Measurements from ENCODE around the gene URM1.

Gene URM1

GRCh38 chr9:128358861-128359260 is 12.3 kb upstream of the URM1 start:
- no peaks in the 10 kb centered on the region for H3K79me1 ChIP-seq (ENCODE audit: low read length)
- H2AK5ac ChIP-seq (ENCODE audit: low read length): no peak overlapping the region
- WGBS (ENCODE audit: extremely low coverage, insufficient coverage, low lambda C conversion rate): no CpG with 5 or more reads among the region's 4 CpGs

GRCh38 chr9:128360826-128361225 is 10.3 kb upstream of the URM1 start:
- no peak overlapping the region for H2BK15ac ChIP-seq (replicated peaks; ENCODE audit: low read depth)
- H4K8ac ChIP-seq (ENCODE audit: low read depth, low read length): no peak overlapping the region
- H2AK5ac ChIP-seq (ENCODE audit: low read length): no peak overlapping the region
- H3K4me3 ChIP-seq (ENCODE audit: low read length): no peak overlapping the region
- H3K9ac ChIP-seq (ENCODE audit: low read length): no peak overlapping the region
- no peak overlapping the region for H3K56ac ChIP-seq (ENCODE audit: low read length)
- H3K23ac ChIP-seq (ENCODE audit: low read length): no peak overlapping the region
- no peak overlapping the region for H2BK120ac ChIP-seq (ENCODE audit: low read depth, low read length)
- H3K18ac ChIP-seq (ENCODE audit: low read length): no peak overlapping the region
- H3K4me2 ChIP-seq (ENCODE audit: low read length): no peak overlapping the region
- no peak for DNase-seq
- H3K4me1 ChIP-seq (ENCODE audit: control insufficient read depth, low read depth, low read length): peaks cover 5% of the 10 kb centered on the region
- H3K27ac ChIP-seq (ENCODE audit: low read depth, low read length): no peak overlapping the region
- no peak overlapping the region for H3K4ac ChIP-seq (ENCODE audit: low read depth, low read length)
- H3K36me3 ChIP-seq (ENCODE audit: control insufficient read depth, insufficient read depth, low read length): no peaks in the 10 kb centered on the region
- no peaks in the 10 kb centered on the region for H3K27me3 ChIP-seq (ENCODE audit: insufficient read depth, low read length, poor library complexity)
- no peaks in the 10 kb centered on the region for H3K79me1 ChIP-seq (ENCODE audit: low read length)
- no peak overlapping the region for H2BK5ac ChIP-seq (ENCODE audit: low read length)
- WGBS (ENCODE audit: extremely low coverage, insufficient coverage, low lambda C conversion rate): no CpG with 5 or more reads among the region's 2 CpGs
- no peak overlapping the region for H4K5ac ChIP-seq (ENCODE audit: low read length)
- no peaks in the 10 kb centered on the region for H3K79me2 ChIP-seq (ENCODE audit: control insufficient read depth, insufficient read depth, low read length)

More at GRCh38 chr9:128358861-128359260, 12.3 kb upstream of the URM1 start:
- no peak overlapping the region for H3K4me2 ChIP-seq (ENCODE audit: low read length)
- H3K27me3 ChIP-seq (ENCODE audit: insufficient read depth, low read length, poor library complexity): no peaks in the 10 kb centered on the region
- no peak overlapping the region for H2BK5ac ChIP-seq (ENCODE audit: low read length)
- no peak overlapping the region for H4K5ac ChIP-seq (ENCODE audit: low read length)
- no peak overlapping the region for H3K9ac ChIP-seq (ENCODE audit: low read length)
- H2BK15ac ChIP-seq (replicated peaks; ENCODE audit: low read depth): no peak overlapping the region
- no peak overlapping the region for H3K4me3 ChIP-seq (ENCODE audit: low read length)
- H3K27ac ChIP-seq (ENCODE audit: low read depth, low read length): no peak overlapping the region
- no peaks in the 10 kb centered on the region for H3K4me1 ChIP-seq (ENCODE audit: control insufficient read depth, low read depth, low read length)
- H3K18ac ChIP-seq (ENCODE audit: low read length): no peak overlapping the region
- no peak overlapping the region for H4K8ac ChIP-seq (ENCODE audit: low read depth, low read length)
- no peak overlapping the region for H2BK120ac ChIP-seq (ENCODE audit: low read depth, low read length)
- no peak overlapping the region for H3K56ac ChIP-seq (ENCODE audit: low read length)
- no peaks in the 10 kb centered on the region for H3K79me2 ChIP-seq (ENCODE audit: control insufficient read depth, insufficient read depth, low read length)
- no peaks in the 10 kb centered on the region for H3K36me3 ChIP-seq (ENCODE audit: control insufficient read depth, insufficient read depth, low read length)
- no peak for DNase-seq
- H3K4ac ChIP-seq (ENCODE audit: low read depth, low read length): no peak overlapping the region
- no peak overlapping the region for H3K23ac ChIP-seq (ENCODE audit: low read length)

- no peak for DNase-seq
- H3K23ac ChIP-seq (ENCODE audit: low read length): no peak overlapping the region
- no peak overlapping the region for H3K4ac ChIP-seq (ENCODE audit: low read depth, low read length)
- no peaks in the 10 kb centered on the region for H3K36me3 ChIP-seq (ENCODE audit: control insufficient read depth, insufficient read depth, low read length)
- no peak overlapping the region for H2BK15ac ChIP-seq (replicated peaks; ENCODE audit: low read depth)
- H2BK120ac ChIP-seq (ENCODE audit: low read depth, low read length): no peak overlapping the region
- H4K5ac ChIP-seq (ENCODE audit: low read length): no peak overlapping the region
- H3K4me2 ChIP-seq (ENCODE audit: low read length): no peak overlapping the region
- no peaks in the 10 kb centered on the region for H3K27me3 ChIP-seq (ENCODE audit: insufficient read depth, low read length, poor library complexity)
- H3K4me3 ChIP-seq (ENCODE audit: low read length): no peak overlapping the region
- no peak overlapping the region for H2BK5ac ChIP-seq (ENCODE audit: low read length)
- H4K8ac ChIP-seq (ENCODE audit: low read depth, low read length): no peak overlapping the region
- no peak overlapping the region for H2AK5ac ChIP-seq (ENCODE audit: low read length)
- WGBS (ENCODE audit: extremely low coverage, insufficient coverage, low lambda C conversion rate): no CpG with 5 or more reads among the region's 14 CpGs
- no peak overlapping the region for H3K18ac ChIP-seq (ENCODE audit: low read length)
- no peak overlapping the region for H3K9ac ChIP-seq (ENCODE audit: low read length)
- H3K27ac ChIP-seq (ENCODE audit: low read depth, low read length): no peak overlapping the region
- H3K56ac ChIP-seq (ENCODE audit: low read length): no peak overlapping the region
- peaks cover 5% of the 10 kb centered on the region for H3K4me1 ChIP-seq (ENCODE audit: control insufficient read depth, low read depth, low read length)
- H3K79me1 ChIP-seq (ENCODE audit: low read length): no peaks in the 10 kb centered on the region
- H3K79me2 ChIP-seq (ENCODE audit: control insufficient read depth, insufficient read depth, low read length): no peaks in the 10 kb centered on the region
Observed at GRCh38 chr9:128361296-128361985, 9.7 kb upstream of the URM1 start.

- Histone ChIP-seq H3K56ac (ENCODE audit: low read length) (peak overlapping the region; percentile 10), H3K79me2 (ENCODE audit: control insufficient read depth, insufficient read depth, low read length) (no peaks in the 10 kb centered on the region), H3K4ac (ENCODE audit: low read depth, low read length) (no peak overlapping the region), H3K27ac (ENCODE audit: low read depth, low read length) (no peak overlapping the region), H3K79me1 (ENCODE audit: low read length) (no peaks in the 10 kb centered on the region), H4K5ac (ENCODE audit: low read length) (no peak overlapping the region), H3K4me2 (ENCODE audit: low read length) (peak overlapping the region; percentile 21), H2BK120ac (ENCODE audit: low read depth, low read length) (no peak overlapping the region), H3K27me3 (ENCODE audit: insufficient read depth, low read length, poor library complexity) (no peaks in the 10 kb centered on the region), H3K36me3 (ENCODE audit: control insufficient read depth, insufficient read depth, low read length) (no peaks in the 10 kb centered on the region), H2BK5ac (ENCODE audit: low read length) (no peak overlapping the region), H3K23ac (ENCODE audit: low read length) (no peak overlapping the region), H2AK5ac (ENCODE audit: low read length) (no peak overlapping the region), H3K9ac (ENCODE audit: low read length) (peak overlapping the region; percentile 35), H3K4me3 (ENCODE audit: low read length) (no peak overlapping the region), H3K18ac (ENCODE audit: low read length) (no peak overlapping the region), H3K4me1 (ENCODE audit: control insufficient read depth, low read depth, low read length) (peaks cover 5% of the 10 kb centered on the region), H4K8ac (ENCODE audit: low read depth, low read length) (no peak overlapping the region), H2BK15ac (replicated peaks; ENCODE audit: low read depth) (no peak overlapping the region)
- no CpG with 5 or more reads among the region's 20 CpGs for WGBS (ENCODE audit: extremely low coverage, insufficient coverage, low lambda C conversion rate)
- peak; percentile 88 for DNase-seq
Observed at GRCh38 chr9:128361986-128362646, 9.1 kb upstream of the URM1 start.

GRCh38 chr9:128362774-128363173 is 8.4 kb upstream of the URM1 start:
- no peak overlapping the region for H3K4me3 ChIP-seq (ENCODE audit: low read length)
- no peak overlapping the region for H3K4me2 ChIP-seq (ENCODE audit: low read length)
- no peak overlapping the region for H4K8ac ChIP-seq (ENCODE audit: low read depth, low read length)

More at GRCh38 chr9:128362774-128363173, 8.4 kb upstream of the URM1 start:
- no peaks in the 10 kb centered on the region for H3K79me2 ChIP-seq (ENCODE audit: control insufficient read depth, insufficient read depth, low read length)
- H2BK120ac ChIP-seq (ENCODE audit: low read depth, low read length): no peak overlapping the region
- no peaks in the 10 kb centered on the region for H3K27me3 ChIP-seq (ENCODE audit: insufficient read depth, low read length, poor library complexity)
- H2BK5ac ChIP-seq (ENCODE audit: low read length): no peak overlapping the region
- H3K56ac ChIP-seq (ENCODE audit: low read length): no peak overlapping the region
- no peak overlapping the region for H2AK5ac ChIP-seq (ENCODE audit: low read length)
- no peak overlapping the region for H3K27ac ChIP-seq (ENCODE audit: low read depth, low read length)
- no peak overlapping the region for H3K9ac ChIP-seq (ENCODE audit: low read length)
- peaks cover 5% of the 10 kb centered on the region for H3K4me1 ChIP-seq (ENCODE audit: control insufficient read depth, low read depth, low read length)
- no peaks in the 10 kb centered on the region for H3K79me1 ChIP-seq (ENCODE audit: low read length)
- H4K5ac ChIP-seq (ENCODE audit: low read length): no peak overlapping the region
- H3K23ac ChIP-seq (ENCODE audit: low read length): no peak overlapping the region
- H3K36me3 ChIP-seq (ENCODE audit: control insufficient read depth, insufficient read depth, low read length): no peaks in the 10 kb centered on the region
- H3K18ac ChIP-seq (ENCODE audit: low read length): no peak overlapping the region
- no peak overlapping the region for H3K4ac ChIP-seq (ENCODE audit: low read depth, low read length)
- H2BK15ac ChIP-seq (replicated peaks; ENCODE audit: low read depth): no peak overlapping the region
- no CpG with 5 or more reads among the region's 3 CpGs for WGBS (ENCODE audit: extremely low coverage, insufficient coverage, low lambda C conversion rate)
- DNase-seq: no peak
